Ovary (tissue), 3 donors: ENCODE results near the gene TNNT2.

ENCODE experiments used
- POLR2A ChIP-seq: fragments of 450-650 bp; IDR thresholded peaks from one replicate; pipeline ENCODE4 v1.6.1; 2017; ENCODE audit warnings: antibody characterized with exemption, mild to moderate bottlenecking, moderate library complexity
- TF ChIP-seq, protein P1 (sequence below), 3 donors: fragments of 450-650 bp in 2 of 3; fragments of 200-600 bp in 1 of 3; IDR thresholded peaks; one replicate each; pipeline versions ENCODE4 v1.5.1 to v1.8.0; 2016 to 2022; ENCODE audit warnings: antibody characterized with exemption in 3 of 3, mild to moderate bottlenecking in 1 of 3
- donor health status: DM: no; HTN: no; CAD: no.

DNA sequence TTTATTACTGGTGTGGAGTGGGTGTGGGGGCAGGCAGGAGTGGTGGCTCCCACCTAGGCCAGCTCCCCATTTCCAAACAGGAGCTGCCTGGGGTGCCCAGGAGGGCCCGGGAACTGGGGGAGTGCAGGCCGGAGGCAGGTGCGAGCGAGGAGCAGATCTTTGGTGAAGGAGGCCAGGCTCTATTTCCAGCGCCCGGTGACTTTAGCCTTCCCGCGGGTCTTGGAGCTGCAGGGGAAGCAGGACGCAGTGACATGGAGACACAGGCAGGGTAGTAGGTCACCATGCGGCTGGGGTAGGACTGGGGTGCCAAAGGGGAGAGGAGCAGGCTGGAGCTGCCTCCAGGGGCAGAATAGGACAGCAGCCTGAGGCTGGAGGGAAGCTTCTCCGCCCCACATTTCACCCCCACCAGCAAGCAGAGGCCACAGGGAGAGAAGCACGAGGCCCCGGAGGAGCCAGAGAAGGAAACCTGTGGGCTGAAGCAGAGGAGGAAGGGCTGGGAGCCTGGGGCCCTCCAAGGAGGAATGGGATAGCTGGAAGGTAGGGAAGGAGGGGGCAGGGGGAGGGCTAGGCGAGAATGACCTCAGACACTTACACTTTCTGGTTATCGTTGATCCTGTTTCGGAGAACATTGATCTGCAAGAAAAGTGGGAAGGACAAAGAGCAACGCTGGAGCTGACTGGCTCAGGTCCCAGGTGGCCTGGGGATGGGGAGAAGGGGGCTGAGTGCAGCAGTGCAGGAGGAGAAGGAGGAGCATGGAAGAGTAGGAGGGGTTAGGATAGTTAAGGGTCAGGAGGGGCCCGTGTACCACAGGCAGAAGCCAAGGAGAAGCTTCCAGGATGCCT is 18.2 kb downstream of the TNNT2 start:
- TF ChIP-seq, protein P1, sequence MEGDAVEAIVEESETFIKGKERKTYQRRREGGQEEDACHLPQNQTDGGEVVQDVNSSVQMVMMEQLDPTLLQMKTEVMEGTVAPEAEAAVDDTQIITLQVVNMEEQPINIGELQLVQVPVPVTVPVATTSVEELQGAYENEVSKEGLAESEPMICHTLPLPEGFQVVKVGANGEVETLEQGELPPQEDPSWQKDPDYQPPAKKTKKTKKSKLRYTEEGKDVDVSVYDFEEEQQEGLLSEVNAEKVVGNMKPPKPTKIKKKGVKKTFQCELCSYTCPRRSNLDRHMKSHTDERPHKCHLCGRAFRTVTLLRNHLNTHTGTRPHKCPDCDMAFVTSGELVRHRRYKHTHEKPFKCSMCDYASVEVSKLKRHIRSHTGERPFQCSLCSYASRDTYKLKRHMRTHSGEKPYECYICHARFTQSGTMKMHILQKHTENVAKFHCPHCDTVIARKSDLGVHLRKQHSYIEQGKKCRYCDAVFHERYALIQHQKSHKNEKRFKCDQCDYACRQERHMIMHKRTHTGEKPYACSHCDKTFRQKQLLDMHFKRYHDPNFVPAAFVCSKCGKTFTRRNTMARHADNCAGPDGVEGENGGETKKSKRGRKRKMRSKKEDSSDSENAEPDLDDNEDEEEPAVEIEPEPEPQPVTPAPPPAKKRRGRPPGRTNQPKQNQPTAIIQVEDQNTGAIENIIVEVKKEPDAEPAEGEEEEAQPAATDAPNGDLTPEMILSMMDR (IDR thresholded peaks at IDR 0.05), result no peak
- TF ChIP-seq POLR2A, result no peak
